Superior temporal gyrus (tissue), 1 donor: Measurements from ENCODE around the gene FUT6.
"Not testable (repeated sequence)": the region's sequence is repeated elsewhere in the genome, so short reads cannot be mapped to it uniquely, and the experiment has no call there.

ENCODE experiments used
- DNase-seq: peaks from one replicate; pipeline ENCODE4 v3.0.0-alpha.2; 2016; ENCODE audit errors: extremely low spot score

Gene FUT6

DNA sequence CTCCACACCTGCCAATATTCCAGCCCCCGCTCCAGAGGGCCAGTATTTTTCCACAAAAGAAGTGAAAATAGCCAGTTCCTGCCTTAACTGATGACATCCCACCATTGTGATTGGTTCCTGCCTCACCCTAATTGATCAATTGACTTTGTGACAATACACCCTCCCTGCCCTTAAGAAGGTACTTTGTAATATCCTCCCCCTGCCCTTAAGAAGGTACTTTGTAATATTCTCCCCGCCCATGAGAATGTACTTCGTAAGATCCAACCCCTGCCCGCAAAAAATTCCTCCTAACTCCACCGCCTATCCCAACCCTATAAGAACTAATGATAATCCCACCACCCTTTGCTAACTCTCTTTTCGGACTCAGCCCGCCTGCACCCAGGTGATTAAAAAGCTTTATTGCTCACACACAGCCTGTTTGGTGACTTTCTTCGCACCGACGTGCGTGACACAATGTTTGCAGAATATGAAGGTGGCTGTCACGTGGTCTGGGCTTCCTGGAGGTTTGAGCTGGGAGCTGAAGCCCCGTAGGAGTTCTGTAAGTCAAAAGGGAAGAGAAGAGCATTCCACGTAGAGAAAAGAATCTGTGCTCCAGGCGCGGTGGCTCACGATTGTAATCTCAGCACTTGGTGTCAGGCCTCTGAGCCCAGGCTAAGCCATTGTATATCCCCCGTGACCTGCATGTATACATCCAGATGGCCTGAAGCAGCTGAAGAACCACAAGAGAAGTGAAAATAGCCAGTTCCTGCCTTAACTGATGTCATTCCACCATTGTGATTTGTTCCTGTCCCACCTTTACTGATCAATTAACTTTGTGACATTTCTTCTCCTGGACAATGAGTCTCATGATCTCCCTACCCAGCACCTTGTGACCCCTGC is 17.9 kb upstream of the FUT6 start:
- no peak for DNase-seq

DNA sequence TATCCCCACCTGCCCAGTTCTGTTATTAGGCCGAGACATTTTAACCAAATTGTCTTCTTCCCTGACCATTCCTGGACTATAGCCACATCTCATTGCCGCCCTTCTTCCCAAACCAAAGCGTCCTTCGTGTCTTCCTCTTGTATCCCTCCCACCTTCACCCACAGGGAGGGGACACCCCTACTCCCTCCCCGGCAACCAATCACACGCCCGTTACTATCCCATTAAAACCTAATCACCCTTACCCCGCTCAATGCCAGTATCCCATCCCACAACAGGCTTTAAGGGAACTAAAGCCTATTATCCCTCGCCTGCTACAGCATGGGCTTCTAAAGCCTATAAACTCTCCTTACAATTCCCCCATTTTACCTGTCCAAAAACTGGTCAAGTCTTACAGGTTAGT is 15.6 kb upstream of the FUT6 start:
- DNase-seq, result not testable (repeated sequence)

DNA sequence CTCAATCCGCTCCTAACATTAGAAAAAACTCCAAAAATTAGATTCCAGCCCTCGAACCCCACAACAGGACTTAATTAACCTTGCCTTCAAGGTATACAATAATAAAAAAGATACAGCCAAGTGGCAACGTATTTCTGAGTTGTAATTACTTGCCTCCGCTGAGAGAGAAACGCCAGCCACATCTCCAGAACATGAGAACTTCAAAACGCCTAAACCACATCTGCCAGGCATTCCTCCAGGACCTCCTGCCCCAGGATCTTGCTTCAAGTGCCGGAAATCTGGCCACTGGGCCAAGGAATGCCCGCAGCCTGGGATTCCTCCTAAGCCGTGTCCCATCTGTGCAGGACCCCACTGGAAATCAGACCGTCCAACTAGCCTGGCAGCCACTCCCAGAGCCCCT is 14.6 kb upstream of the FUT6 start:
- not testable (repeated sequence) for DNase-seq

DNA sequence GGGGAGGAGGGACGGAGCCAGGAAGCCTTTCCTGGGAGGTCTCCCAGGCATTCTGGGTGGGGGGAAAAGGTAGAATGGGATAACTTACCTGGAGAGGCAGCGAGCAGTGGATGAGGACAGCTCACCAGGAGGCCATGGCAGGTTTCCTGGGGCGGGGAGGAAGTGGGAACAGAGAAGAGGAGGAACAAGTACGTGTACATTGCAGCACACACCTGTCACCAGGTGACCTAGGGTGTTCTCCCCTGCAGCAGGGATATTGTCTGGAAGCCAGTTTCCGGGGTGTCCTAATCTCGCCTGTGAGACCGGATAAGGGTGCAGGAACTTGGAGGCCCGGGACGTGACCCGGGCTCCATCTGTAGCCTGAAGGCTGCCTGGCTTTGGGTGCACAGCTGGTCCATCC is 11.8 kb upstream of the FUT6 start, which contains the start of gene FUT3:
TSS of gene FUT3 (minus strand) at position 148 of the 400 bp plus-strand sequence.
- no peak for DNase-seq

DNA sequence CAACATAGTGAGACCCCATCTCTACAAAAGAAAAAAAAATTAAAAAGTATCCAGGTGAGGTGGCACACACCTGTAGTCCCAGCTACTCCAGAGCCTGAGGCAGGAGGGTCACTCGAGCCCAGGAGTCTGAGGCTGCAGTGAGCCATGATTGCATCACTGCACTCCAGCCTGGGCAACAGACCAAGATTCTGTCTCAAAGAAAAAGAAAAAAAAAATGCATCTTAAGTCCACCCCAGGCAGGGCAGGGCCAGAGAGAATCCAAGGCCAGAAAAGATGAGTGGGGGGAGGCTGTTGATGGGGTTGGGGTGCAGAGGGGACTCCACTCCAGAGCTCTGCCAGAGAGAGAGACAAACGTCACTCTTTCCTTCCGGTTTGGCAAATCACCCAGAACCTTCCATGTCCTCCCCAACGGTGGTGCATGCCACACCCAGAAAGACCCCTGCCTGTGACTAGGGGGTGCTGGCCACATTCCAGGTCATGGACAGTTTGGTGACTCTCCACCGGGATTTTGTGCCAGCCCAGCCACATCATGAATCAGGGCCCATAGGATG is 11.3 kb upstream of the FUT6 start:
- DNase-seq, result no peak

DNA sequence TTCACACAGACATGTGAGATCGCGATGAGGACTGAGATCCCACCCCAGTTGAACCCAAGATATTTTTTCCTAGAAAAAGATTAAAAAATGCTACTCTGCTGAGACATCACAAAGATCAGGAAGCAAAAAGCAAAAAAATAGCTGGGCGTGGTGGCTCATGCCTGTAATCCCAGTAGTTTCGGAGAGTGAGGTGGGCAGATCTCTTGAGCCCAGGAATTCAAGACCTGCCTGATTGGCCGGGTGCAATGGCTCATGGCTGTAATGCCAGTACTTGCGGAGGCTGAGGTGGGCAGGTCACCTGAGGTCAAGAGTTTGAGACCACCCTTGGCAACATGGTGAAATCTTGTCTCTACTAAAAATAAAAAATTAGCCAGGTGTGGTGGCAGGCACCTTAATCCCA is 10.7 kb upstream of the FUT6 start:
- DNase-seq, result no peak

DNA sequence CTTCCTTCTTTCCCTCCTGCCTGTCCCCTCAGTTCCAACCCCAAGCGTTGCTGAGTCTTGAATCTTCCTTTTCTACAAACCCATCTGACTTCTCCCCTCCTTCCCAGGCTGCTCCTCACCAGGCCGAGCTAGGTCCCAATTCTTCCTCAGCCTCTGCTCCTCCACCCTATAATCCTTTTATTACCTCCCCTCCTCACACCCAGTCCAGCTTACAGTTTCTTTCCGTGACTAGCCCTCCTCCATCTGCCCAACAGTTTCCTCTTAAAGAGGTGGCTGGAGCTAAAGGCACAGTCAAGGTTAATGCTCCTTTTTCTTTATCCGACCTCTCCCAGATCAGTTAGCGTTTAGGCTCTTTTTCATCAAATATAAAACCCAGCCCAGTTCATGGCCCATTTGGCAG is 9.1 kb upstream of the FUT6 start:
- not testable (repeated sequence) for DNase-seq

DNA sequence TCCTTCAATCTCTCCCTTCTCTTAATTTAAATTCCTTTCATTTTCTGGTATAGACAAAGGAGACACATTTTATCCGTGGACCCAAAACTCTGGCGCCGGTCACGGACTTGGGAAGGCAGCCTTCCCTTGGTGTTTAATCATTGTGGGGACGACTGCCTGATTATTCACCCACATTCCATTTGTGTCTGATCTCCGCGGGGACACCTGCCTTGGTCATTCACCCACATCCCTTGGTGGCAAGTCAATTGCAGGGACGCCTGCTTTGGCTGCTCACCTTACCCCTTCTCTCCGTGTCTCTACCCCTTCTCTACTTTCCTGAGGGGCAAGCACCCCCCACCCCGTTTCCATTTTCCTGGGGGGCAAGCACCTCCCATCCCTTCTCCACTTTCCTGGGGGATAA is 8.3 kb upstream of the FUT6 start:
- not testable (repeated sequence) for DNase-seq

DNA sequence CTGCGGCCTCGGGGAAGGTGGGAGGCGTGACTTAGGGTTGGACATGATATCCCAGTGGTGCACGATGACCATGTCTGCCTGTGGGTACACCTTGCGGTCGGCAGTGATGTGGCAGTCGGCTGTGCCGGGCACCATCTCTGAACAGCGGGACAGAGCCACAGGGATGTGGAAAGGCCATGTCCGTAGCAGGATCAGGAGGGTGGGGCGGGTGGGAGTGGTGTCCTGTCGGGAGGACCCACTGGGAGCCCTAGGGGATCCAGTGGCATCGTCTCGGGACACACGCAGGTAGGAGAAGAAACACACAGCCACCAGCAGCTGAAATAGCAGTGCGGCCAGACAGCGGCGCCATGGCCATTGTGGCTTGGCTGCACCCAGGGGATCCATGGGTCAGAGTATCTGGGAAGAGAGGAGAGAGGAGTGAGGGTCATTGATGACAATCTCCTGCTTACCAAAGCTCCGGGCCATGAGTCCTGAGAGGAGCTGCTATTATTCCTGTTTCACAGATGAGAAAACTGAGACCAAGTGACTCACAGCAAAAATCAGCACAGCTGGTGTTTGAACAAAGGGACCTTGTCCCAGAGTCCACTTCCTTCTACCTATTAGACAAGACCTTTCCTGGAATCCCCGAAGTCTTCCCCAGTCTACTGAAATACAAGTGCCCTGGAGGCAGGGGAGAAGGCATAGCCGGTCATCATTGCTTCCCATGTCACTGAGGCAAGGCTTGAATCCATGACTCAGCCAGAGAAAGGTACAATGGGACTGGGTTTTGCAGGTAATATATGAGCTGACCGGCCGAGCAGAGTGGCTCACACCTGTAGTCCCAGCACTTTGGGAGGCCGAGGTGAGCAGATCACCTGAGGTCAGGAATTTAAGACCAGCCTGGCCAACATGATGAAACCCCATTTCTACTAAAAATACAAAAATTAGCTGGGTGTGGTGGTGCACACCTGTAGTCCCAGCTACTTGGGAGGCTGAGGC is 5.2 kb upstream of the FUT6 start:
- no peak for DNase-seq

DNA sequence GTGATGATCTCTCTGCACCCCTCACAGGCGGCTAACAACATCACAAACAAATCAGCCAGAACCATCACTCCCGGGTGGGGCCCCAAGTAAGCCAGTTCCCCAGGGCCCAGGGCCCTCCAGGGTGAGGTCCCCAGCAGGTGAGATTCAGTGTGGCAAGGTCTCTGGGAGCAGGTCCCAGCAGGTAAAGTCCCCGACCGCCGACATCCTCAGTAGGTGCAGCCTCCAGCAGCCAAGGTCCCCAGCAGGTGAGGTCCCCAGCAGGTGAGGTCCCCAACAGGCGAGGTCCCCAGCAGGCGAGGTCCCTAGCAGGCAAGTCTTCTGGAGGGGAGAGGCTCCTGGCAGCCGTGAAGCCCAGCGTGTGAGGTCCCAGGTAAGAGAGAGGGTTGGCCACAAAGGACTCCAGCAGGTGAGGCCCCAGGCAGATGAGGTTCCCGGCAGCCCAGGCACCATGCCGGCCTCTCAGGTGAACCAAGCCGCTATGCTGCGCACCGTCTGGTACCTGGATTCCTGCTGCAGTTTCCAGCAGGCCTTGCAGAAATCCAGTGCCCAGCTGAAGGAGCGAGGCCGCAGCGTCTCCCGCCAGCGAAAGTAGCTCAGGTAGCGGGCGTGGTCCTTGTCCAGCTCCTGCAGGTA is 3.9 kb upstream of the FUT6 start:
- DNase-seq, result no peak

DNA sequence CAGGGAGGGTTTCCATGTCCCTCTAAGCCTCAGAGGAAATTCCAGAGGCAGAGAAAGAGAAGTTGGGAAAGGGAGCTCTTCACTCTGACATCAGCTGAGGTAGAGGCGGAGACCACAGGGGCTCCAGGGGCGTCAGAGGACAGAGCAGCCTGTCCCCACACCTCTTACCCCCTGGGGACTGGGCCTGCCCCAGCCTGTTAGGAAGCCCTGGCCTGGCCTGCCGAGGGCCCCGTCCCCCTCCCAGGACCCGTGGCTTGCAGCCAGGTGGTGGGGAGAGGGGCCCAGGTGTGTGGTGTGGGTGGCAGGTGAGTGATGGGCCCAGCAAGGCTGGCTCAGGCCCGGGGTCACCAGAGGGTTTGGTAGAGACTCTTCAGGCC is 2.2 kb upstream of the FUT6 start:
- DNase-seq, result not testable (repeated sequence)

DNA sequence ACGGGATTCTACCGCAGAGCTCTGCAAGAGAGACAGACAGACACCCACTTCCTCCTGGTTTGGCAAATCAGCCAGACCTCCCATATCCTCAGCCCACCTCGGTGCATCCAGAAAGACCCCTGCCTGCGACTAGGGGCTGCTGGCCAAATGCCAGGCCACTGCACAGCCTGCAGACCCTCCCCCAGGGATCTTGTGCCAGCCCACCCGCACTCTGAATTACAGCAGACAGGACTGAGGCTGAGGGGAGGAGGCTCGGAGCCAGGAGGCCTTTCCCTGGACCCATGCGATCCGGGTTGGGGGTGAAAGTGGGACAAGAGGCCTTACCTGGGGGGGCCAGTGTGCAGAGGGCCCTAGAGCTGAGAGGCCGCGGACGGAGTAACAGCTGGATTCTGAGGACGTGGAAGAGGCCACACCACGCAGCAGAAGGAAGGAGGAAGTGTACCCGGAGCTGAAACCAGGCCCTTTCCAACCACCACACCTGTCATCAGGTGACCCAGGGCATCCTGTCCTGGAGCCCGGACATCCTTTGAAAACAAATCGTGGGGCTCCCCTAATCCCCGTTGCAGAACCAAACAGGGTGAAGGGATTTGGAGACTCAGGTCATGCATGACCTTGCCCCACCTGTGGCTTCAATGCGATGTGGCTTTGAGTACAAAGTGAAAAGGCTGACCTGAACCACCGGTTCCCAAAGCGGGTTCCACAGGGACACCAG is 993 bp downstream of the FUT6 start:
- no peak for DNase-seq

DNA sequence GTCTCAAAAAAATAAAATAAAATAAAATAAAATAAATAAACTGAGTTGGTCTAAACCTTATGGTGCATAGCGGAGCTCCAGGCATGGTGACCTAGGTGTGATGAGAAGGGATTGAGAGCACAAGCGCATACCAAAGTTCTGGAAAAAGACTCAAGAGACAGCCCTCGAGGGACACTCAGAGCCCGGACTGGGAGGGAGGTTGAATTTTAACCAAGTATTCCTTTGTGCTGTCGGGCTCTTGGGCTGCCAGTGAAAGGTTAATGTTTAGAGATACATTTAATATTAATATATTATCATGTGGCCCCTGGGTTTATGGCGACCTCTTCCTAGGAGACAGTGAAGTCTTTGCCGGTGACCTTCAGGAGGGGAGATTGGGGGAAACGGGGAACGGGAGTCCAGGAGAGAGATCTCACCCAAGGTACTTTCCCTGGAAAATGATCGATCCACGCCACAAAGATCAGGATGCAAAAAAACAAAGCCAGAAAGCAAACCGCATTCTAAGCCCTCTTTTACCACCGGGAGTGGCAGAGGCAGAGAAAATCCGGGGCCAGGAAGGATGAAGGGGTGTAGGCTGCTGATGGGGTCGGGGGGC is 1.6 kb downstream of the FUT6 start:
- no peak for DNase-seq

DNA sequence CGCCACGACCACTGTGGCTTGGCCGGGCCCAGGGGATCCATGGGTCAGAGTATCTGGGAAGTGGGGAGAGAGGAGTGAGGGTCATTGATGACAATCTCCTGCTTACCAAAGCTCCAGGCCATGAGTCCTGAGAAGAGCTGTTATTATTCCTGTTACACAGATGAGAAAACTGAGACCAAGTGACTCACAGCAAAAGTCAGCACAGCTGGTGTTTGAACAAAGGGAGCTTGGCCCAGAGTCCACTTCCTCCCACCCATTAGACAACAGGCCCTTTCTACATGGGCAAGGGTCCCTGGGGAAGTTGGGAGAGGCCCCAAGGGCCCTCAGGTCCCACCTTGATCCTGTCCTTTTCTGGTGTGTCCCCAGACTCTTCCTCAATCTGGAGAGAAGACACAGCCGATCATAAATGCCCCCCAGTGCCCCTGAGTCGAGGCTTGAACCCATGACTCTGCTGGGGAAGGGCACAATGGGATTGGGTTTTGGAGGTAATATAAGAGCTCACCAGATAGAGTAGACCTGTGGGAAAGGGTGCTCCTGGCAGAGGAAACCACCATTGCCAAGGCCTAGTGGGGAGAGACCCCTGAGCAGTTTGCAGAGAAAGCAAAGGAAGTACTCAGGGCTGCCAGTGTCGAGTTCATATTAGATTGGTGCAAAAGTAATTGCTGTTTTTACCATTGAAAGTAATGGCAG is 6.8 kb downstream of the FUT6 start:
- no peak for DNase-seq

DNA sequence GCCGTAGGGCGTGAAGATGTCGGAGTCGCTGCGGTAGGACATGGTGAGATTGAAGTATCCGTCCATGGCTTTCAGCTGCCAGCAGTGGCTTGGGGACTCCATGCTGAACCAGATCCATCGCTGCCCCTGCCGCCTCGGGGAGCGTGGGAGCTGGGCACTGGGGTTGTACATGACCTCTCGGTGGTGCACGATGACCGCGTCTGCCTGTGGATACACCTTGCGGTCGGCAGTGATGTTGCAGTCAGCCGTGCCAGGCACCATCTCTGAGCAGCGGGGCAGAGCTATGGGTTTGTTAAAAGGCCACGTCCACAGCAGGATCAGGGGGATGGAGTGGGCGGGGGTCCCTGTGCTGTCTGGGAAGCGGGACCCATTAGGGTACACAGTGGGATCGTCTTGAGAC is 7.4 kb downstream of the FUT6 start:
- no peak for DNase-seq

DNA sequence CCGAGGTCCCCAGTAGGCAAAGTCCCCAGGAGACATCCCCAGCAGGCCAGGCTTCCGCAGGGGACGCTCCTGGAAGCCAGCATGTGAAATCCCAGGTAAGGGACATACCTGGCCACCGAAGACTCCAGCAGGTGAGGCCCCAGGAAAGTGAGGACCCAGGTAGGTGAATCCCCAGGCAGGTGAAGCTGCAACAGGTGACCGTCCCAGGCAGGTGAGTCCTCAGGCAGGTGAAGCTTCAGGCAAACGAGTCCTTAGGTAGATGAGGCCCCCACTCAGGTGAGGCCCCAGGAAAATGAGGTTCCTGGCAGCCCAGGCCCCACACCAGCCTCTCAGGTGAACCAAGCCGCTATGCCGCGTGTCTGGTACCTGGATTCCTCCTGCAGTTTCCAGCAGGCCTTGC is 8.3 kb downstream of the FUT6 start:
- DNase-seq, result no peak

DNA sequence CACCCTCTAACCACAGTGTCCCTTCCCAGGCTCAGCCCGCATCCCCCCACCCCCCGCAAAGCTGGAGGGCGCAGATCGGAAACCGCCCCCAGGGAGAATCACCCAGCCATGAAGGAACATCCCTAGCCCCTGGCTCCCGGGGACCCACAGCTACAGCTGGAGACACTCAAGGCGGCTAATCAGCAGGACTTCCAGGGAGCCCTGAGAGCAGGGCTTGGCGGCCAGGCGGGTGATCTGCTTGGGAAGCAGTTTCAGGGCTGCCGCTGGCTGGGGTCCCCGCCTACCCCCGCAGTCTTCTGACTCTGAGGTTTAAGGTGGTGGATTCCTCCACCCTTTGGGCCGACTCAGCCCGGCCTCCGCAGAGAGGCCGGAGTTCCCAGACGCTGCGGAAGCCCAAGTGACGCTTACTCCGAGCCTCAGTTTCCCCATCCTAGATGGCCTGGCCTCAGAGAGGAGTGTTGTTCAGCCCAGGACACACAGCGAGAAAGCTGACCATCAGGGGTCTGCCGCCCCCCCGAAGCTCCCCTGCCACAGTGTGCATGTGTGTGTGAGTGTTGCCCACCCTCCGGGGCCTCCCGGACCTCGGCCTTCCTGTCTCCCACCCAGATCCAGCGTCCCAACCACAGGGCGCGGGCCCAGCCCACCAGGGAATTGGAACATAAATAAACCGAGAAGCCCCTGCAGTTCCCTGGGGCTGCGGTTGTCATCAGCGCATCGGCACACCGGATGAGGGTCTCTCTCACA is 9.8 kb downstream of the FUT6 start:
- no peak for DNase-seq

DNA sequence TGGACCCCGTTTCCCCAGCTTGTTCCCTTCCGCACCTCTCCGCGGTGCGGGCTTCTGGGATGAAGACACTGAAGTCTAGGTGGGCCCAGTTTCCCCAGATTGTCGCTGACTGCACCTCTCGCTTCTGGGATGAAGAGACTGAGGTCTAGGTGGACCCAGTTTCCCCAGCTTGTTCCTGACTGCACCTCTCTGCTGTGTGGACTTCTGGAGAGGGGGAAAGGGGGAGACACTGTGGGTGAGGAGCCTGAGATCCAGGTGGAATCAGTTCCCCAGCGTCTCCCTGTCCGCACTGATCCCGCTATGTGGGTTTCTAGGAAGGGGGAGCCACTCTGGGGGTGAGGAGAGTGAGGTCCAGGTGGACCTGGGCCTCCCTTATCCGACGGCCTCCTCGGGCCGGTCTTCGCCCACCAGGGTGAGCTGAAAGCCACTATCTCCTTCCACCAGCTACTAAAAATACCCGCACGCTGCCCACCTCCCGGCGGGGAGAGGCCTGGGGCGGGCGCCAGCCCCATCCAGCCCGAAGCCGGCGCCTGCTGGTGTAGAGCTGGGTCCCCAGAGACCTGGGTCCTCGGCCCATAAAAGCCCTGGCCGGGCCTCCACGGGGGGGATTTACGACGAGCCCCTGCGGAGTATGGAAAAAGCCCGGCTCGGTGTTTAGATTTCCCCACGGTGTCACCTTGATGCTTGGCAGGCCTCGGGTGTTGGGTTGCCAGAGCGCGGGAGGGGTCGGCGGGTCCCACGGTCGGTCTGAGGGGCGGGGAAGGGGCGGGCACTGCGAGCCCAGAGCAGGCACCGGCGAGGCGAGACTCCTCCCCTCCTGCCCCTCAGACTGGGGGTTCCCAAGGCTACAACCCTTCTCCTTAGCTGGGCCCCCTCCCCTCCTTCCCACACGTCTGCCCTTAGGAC is 10.6 kb downstream of the FUT6 start:
- peak; percentile 7 for DNase-seq
